H1 (cell line): Measurements from ENCODE around the gene NUDT11. TPM values are rescaled to one million over a fixed set of nuclear protein-coding genes. Genes with fewer than 3 reads are reported as not detected.

ENCODE experiments used
- polyA plus RNA-seq, 7 experiments: library from polyadenylated mRNA; depleted of rRNA in 3 of 7; stranded (reverse) in 5 of 7; unstranded in 2 of 7; fragments of >200 nt in 5 of 7; fragments of 200-250 nt in 2 of 7; gene quantifications; 1 replicate in 5 of 7; 2 replicates in 1 of 7; 4 replicates in 1 of 7; pipeline versions ENCODE4 v1.2.1 to v1.2.3, GENCODE V29; 2011 to 2013; ENCODE audit warnings: missing spikeins in 2 of 7, mixed read lengths in 2 of 7
- total RNA-seq: library from RNA; stranded (reverse); fragmentation: NEBNext Ultra II Directional; extraction: Animal tissue kit (Norgen Biotek cat#: 25700); gene quantifications from 2 replicates; pipeline ENCODE4 v1.2.1, GENCODE V29; 2021

NUDT11 gene
- total and polyA plus RNA-seq, 2 of the 8 experiments (the other 6 are each of a cell fraction or from before 2014, with no cell fraction given), result 31.3 to 37.6 TPM

Other genes with a start within 250 kb of the NUDT11 start
- gene NUDT10, start 163.8 kb downstream of the NUDT11 start, total RNA-seq, result 20.6 and 23.8 TPM in 2 replicates
- gene NUDT10, start 163.8 kb downstream of the NUDT11 start, polyA plus RNA-seq (2011; rRNA removed), result 14.4 and 18.2 TPM in 2 replicates
- 5.0 and 5.2 TPM in 2 replicates for gene CENPVL3, start 122.3 kb upstream of the NUDT11 start, total RNA-seq
- gene CENPVL3, start 122.3 kb upstream of the NUDT11 start, polyA plus RNA-seq (2011; rRNA removed), result 11.3 and 15.6 TPM in 2 replicates
- 2.9 and 3.2 TPM in 2 replicates for gene CENPVL2, start 186.2 kb upstream of the NUDT11 start, total RNA-seq
- 7.3 and 8.0 TPM in 2 replicates for gene CENPVL2, start 186.2 kb upstream of the NUDT11 start, polyA plus RNA-seq (2011; rRNA removed)
- 2.9 and 3.2 TPM in 2 replicates for gene CENPVL1, start 213.9 kb upstream of the NUDT11 start, total RNA-seq
- gene CENPVL1, start 213.9 kb upstream of the NUDT11 start, polyA plus RNA-seq (2011; rRNA removed), result 7.3 and 8.0 TPM in 2 replicates
- gene GSPT2, start 246.8 kb upstream of the NUDT11 start, total RNA-seq, result 27.7 and 28.2 TPM in 2 replicates
- gene GSPT2, start 246.8 kb upstream of the NUDT11 start, polyA plus RNA-seq (2011; rRNA removed), result 9.6 and 10.8 TPM in 2 replicates